ENCODE data around the gene DYNC1H1.

DYNC1H1 gene

DNA sequence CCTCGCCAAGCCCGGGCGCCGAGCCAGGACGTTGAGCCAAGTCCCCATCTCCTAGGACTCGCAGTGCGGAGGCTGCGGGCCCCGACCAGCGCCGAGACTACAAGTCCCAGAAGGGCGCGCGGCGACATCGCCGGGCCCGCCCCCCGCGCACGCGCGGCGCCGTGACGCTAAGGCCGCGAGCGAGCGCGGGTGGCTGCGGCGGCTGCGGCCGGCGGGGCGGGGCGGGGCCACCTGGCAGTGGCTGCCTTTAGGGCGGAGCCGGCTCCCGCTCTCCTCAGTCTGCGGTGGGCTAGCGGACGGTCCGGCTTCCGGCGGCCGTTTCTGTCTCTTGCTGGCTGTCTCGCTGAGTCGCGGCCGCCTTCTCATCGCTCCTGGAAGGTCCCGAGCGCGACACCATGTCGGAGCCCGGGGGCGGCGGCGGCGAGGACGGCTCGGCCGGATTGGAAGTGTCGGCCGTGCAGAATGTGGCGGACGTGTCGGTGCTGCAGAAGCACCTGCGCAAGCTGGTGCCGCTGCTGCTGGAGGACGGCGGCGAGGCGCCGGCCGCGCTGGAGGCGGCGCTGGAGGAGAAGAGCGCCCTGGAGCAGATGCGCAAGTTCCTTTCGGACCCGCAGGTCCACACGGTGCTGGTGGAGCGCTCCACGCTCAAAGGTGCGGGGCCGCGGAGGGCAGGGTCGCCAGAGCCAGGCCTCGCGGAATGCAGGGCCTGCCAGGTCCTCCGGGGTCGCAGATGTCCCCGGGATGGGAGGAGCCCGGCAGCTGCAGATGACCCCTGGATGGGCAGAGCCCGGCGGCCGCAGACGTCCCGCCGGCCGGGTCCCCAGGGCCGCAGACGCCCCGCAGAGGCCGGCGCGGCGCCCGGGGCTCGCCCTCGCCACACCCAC is at the start of gene DYNC1H1:
Gene DYNC1H1, plus strand, starts transcription at position 277 of the 884 bp plus-strand sequence. Its CDS starts 119 bp downstream, at position 396.
- peak; percentile 86 for DNase-seq (ENCODE audit: low read depth)

DNA sequence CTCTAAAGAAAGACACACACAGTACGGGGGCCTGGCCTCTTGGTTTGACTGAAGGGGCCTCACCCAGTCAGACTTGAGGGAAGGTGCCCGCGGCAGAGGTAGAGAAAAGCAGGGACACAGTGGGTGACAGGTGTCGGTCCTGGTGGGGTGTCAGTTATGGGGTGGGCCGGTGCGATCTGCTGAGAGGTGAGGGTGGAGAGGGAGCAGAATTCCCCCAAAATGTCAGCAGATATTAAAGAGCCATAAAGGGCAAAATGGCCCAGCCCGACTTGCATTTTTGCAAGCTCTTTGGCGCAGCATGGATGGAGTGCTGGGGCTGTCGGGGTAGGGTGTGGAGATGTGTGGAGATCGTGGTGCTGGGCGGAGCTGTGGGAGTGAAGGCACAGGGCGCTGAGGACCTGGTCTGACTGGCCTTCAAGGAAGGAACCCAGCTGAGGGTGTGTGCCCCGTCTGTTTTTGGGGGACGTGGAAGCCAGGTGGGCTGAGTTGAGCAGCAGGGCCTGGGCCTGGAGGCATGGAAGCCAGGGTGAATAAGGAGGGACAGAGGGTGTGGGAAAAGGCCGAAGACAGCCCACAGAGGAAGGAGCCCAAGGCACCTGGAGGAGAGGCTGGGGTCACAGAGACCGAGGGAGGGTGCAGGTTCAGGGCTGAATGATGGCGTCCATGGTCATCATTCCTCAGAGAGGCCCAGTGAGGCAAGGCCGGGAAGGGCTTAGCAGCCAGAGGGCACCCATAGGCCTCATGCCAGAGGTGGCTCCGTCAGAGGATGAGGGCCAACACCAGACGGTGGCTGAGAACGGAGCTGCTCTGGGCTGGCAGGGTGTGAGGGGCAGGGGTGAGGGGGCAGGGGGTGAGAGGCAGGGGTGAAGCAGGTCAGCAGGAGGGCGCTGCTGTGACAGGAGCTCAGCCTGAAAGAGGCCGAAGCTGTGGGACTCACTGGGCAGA is 48.2 kb upstream of the DYNC1H1 start:
- DNase-seq (ENCODE audit: low read depth), result no peak

GRCh38 chr14:101916816-101917412 is 47.5 kb upstream of the DYNC1H1 start:
- no peak for DNase-seq (ENCODE audit: low read depth)

DNA sequence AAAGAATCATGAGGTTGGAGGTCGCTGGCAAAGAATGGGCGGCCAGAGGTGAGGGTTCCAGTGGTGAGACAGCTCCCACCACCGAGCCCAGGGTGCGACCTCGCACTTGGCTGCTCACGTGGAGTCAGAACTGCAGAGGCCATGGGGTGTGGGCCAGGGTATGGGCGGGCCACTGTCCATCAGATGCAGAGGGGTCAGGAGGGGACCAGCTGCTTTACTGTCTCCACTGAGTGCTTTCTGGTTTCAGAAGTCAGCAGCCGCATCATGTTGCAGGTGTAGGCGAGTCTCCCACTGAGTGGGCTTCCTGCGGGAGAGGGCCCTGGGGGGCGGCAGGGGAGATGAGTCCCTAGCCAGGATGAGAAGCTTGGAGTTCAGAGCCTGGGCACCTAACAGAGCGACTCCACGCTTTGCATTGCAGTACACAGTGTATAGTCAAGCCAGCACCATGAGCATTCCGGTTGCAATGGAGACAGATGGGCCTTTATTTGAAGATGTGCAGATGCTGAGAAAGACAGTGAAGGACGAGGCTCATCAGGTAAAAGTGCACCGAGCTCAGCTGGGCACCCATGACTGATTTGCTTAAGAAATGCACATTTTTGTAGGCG is 46.9 kb upstream of the DYNC1H1 start:
- DNase-seq (ENCODE audit: low read depth), result no peak

DNA sequence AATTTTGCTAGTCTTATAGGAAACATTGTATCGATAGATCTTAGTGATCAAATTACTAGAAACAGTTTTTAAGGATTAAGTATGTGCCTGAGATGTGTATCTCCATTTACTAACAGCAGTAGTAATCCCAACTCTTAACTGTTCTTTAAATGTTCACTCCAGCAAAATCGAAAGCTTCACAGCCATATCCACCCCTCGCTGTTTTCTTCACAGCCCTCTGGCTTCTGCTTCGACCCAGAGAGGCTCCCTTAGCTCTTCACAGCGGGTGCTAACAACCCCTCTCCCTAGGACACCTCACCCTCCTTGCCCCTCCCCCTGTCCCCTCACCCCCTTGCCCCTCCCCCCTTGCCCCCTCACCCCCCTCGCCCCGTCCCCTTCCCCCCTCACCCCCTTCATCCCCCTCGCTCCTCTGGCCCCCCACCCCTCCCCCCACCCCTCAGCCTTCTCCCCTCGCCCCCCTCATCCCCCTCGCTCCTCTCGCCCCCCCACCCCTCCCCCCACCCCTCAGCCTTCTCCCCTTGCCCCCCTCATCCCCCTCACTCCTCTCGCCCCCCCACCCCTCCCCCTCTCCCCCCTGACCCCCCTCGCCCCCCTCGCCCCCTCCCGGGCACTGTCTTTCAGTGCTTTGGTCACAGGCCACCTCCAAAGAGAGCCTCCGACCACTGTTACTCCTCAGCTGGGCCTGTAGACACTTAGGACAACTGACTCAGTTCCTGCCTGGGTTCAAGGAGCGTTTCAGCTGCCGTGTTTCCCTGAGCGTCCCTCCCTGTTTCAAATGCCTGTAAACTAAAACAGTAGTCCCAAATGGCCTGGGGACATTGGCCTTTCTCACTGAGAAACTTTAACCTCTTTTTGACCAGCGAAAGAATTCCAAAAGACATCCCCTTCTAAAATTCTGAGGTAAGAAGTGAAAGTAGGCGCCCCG is 46.0 kb upstream of the DYNC1H1 start:
- DNase-seq (ENCODE audit: low read depth), result no peak

- no peak for DNase-seq (ENCODE audit: low read depth)
Measured at GRCh38 chr14:101920271-101920670, 44.1 kb upstream of the DYNC1H1 start.

DNA sequence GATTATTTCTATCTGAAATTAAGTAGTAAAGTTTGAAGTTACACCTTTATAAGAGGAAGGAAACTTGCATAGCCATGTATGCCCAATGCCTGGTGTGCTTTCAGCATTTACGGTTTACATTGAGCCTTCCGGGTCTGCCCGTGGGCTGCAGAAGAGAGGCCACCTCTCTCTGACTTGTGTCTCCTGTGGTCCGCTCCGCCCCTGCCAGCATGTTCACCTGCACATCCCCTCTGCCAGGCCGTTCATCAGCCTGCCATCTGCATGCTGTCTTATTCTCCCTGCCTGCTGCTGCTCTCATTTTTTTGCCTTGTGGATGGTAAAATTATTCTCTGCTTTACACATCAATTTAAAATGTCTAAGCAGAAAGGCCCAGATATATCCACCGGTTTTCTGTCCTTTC is 41.5 kb upstream of the DYNC1H1 start:
- DNase-seq (ENCODE audit: low read depth), result no peak

GRCh38 chr14:101925152-101925551 is 39.2 kb upstream of the DYNC1H1 start:
- no peak for DNase-seq (ENCODE audit: low read depth)

DNA sequence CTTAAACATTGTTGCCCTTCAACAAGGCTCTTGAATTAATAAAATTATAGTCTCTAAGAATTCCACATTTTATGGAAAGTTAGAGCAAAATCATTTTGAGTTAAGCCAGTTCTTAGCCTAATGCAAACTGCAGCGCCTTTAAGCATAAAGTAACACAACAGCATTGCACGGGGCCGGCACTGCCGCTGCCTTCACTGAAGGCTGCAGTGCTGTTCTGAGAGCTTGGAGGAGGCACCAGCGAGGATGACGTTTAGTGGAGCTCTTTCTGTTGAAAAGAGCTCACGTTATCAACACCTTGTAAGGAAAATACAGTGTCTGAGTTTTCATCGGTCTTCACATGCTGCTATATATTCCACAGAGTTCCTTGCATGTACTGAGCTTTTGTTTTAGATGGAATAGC is 38.3 kb upstream of the DYNC1H1 start:
- DNase-seq (ENCODE audit: low read depth), result no peak

- DNase-seq (ENCODE audit: low read depth), result no peak
Measured at GRCh38 chr14:101926620-101927019, 37.8 kb upstream of the DYNC1H1 start.

- DNase-seq (ENCODE audit: low read depth), result no peak
Measured at GRCh38 chr14:101927859-101928258, 36.5 kb upstream of the DYNC1H1 start.

DNA sequence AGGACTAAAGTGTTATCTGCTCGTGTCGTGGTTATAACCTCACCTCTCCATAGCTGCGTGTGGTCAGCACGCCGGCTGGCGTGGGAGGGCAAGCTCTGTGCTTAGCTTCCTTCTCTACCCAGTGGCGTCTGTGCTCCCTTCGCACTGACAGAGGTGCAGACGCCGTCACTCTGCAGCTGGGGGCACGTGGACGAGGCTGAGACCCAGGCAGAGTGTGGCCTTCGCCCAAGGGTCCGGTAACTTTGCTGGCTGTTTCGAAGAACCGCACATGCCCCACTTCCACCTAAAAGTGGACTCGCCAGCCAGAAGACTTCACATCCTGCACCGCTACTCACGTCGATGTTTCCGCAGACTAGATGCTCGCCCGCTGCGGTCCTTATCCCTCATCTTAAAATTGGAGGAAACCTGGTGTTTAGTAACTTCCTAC is 35.9 kb upstream of the DYNC1H1 start:
- no peak for DNase-seq (ENCODE audit: low read depth)

GRCh38 chr14:101929096-101929495 is 35.3 kb upstream of the DYNC1H1 start:
- no peak for DNase-seq (ENCODE audit: low read depth)

DNA sequence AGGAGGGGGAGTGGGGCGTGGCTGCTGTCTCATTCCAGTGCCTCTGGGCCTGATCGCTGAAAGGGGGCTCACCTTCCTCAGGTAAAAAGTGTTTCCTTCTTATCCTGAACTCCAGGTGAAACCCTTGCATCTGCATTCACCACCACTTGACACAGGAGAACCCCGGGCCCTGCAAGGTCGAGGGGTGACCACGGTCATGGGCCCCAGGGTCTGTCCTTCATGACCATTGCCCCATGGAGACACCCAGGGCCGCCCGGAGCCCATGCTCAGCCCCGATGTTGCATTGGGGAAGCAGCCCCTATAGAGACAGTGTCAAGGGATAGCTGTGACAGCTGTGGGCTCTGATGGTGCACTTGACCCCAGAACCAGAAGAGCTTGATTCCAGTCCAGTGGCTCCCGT is 34.4 kb upstream of the DYNC1H1 start:
- DNase-seq (ENCODE audit: low read depth), result no peak

- no peak for DNase-seq (ENCODE audit: low read depth)
Measured at GRCh38 chr14:101932673-101933072, 31.7 kb upstream of the DYNC1H1 start.

GRCh38 chr14:101933209-101933608 is 31.2 kb upstream of the DYNC1H1 start:
- DNase-seq (ENCODE audit: low read depth), result no peak

- DNase-seq (ENCODE audit: low read depth), result no peak
Measured at GRCh38 chr14:101934601-101935150, 29.7 kb upstream of the DYNC1H1 start.

DNA sequence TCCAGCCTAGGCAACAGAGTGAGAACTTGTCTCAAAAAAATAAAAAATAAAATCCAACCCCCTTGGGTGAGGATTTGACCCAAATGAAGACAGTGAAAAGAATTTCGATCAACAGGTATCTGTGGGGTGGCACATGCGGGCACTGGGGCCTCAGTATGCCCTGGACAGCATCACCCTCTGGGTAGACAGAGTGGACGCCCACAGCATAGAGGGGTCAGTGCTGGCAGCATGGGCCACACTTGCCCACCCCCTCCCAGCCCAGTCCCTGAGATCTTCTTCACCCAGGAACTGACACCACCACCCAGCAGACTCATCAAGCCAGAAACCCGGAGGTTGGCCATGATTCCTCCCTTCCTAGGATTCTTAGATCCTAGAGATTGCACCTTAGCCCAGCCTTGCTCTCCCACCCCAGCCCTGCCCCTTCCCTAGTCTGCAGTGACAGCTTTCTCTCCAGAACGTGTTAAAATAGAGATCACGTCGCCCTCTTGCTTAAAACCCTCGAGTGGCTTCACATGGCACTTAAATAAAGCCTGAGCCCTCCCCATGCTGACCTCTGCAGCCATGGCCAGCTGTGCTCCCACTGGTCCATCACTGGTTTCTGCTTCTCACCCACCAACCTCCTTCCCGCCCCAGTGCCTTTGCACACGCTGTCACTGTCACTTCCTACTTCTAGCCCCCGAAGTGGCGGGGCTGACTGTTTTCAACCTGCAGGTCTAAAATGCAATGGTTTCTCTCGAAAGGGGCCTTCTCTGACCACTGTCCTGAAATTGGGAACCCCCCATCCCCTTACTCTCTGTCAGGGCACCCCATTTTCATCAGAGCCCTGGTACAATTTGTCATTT is 26.2 kb upstream of the DYNC1H1 start:
- no peak for DNase-seq (ENCODE audit: low read depth)

- DNase-seq (ENCODE audit: low read depth), result no peak
Measured at GRCh38 chr14:101939646-101940170, 24.7 kb upstream of the DYNC1H1 start.
